ENCODE measurements around the gene TTC21A.

The TTC21A gene

DNA sequence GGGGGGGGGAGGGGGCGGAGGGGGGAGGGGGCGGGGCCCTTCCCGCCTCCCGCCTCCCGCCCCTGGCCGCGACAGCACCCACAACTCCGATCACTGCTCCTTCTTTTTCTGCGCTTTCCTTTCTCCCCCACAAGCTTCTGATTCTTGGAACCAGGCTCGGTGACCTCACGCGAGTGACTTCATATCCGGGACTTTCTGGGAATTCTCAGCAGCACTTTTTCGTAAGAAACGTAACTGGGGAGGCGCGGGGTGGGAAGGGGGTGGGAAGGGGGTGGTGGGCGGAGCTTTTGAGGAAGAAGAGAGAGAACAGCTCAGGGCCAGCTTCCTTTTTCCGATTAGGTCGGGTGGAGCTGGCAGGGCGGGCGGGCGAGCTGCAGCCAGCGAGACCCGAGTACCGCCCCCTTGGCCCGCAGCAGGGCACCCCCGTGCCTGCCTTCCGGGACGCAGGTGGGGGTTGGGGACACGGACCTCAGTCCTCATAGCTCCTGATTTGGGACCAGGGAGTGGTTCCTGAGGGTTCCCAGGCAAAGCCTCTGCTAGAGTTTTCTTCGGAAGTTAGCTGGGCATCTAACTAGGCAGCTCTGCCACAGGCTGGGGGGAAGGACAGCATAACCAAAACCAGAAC, 70.3 kb downstream of the TTC21A start:
- peak; percentile 45 for DNase-seq (ENCODE audit: low read depth)

DNA sequence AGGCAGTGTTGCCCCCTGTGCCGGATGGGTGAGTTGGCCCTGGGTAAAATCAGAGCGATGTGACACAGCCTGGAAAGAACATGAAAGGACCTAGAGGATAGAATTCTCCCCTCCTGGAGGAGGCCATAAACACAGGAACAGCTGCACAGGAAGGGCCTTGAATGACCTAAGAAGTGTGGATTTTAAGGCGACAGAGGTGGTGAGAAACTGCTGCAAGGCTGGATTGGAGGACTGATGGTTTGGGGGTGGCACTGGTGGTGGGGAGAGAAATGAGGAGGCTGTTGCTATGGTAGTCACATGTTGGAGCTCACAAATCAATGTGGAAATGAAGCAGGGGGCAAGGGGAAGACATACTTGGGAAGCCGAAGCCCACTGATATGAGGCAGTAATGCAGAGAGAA, 71.1 kb downstream of the TTC21A start:
- DNase-seq (ENCODE audit: low read depth) = no peak

GRCh38 chr3:39180183-39180545, 72.7 kb downstream of the TTC21A start:
- no peak for DNase-seq (ENCODE audit: low read depth)

DNA sequence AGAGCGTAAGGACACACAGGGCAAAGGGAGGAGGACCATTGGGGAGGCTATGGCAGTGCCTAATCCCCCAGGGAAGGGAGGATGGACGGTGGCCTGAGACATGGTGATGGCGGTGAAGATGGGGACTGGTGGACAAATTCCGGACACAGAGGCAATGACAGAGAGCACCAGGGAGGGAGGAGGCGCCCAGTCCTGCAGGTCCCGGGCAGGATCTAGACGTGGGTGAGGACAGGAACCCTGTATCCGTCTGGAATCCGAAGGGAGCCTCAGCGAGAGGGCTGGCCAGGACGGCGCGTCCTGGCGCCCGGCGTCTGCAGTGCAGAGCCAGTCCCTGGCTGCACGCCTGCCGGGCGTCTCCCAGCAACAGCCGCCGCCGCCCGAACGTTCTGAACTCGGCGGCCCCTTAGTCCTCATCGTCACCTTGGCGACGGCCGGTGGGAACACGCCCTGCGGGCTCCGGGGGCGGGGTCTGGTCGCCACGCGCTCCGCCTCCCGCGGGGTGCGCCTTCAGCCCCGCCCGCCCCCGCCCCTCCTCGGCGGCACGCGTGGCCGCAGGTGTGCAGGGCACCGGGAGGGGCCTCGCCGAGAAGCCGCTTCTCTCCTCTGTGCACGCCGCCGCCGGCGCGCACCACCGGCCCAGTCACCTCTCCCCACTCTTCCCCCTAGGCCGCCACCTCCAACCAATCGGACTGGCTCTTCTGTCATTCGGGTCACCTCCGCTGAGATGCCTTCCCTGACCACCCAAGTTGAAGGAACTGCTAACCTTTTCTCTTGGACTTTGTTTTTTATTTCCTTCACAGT, 73.3 kb downstream of the TTC21A start:
- peak; percentile 80 for DNase-seq (ENCODE audit: low read depth)

GRCh38 chr3:39181408-39182335, 74.2 kb downstream of the TTC21A start:
- DNase-seq (ENCODE audit: low read depth) = no peak

- no peak for DNase-seq (ENCODE audit: low read depth)
Observed at GRCh38 chr3:39183211-39184080, 76.0 kb downstream of the TTC21A start.

DNA sequence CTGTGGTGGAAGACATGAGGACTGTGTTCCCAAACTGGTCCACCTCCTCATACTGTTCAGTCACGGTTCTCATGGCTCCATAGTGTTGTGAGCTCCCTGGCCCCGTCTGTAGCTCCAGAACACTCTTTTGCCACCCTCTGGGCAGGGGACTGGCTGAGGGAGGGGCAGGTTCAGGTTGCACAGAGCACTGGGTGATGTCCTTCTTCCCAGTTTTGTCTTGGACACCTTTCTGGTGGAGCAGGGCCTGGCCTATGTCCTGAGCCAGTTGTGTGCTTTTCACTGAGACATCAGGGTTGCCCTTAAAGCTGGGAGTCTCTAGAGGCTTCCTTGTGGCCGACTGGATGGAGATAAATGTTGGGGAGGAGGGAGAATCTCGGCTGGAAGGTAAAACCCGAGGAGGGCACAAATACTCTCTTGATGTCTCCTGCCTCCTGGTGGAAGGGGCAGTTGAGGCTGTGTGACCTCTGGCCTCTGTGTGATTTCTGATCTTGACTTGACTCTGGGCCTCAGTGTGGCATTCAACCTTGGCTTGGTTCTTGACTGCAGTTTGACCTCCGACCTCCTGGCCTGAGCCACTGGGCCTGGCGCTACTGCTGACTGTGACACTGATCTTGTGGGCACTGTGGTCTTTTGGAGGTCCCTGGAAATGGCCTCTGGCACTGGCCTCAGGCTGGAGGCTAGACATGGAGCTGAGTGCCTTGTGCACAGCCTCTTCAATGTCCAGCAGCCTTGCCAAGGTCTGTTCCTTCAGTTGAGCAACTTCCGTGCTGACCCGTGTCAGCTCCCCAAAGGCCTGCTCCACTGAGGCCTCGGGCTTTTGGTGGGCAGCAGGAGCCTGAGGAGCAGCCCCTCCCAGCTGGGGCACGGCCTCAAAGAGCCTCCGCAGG, 76.8 kb downstream of the TTC21A start:
- DNase-seq (ENCODE audit: low read depth) = no peak

DNA sequence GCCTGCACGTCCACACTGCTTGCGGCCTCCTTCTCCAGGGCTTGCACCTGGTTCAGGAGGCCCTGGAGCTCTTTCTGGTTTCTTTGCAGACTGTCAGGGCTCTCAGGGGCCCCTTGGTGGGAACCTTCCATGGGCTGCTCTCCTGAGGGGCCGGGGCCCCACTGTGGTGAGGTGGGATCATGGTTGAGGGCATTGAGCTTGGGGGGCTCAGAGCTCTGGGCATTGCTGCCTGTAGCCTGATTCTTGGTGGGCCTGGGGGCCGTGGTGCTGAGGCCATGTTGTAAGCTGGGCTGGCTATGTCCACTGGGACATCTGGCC, 77.4 kb downstream of the TTC21A start:
- no peak for DNase-seq (ENCODE audit: low read depth)

DNA sequence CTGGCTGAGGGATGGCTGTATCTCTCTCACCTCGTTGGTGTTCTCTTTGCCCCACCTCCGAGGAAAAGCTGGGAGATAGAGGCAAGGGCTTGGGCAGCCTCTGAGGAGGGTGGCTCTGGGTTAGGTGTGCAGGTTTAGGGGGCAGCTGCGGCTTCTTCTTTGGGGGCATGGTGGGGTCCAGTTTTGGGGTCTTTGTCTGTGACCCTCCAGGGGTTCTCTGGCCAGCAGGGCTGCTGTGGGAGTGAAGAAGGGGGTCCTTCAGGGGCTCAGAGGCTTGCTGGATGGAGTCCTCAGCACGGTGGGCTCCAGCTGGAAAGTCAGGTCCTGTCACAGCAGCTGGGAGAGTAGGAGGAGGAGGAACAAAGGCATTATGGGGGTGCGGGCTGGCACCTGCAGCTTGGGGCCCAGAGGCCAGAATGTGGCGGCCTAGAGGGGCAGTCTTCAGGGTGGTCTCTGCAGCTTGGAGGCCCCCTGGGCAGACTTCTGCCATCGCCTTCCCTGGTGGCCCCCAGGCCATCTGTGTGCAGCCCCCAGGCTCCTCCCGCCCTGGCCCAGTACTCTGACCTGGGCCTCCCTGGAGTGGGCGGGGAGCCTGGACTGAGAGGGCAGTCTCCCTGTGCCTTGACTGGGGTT, 78.0 kb downstream of the TTC21A start:
- no peak for DNase-seq (ENCODE audit: low read depth)

DNA sequence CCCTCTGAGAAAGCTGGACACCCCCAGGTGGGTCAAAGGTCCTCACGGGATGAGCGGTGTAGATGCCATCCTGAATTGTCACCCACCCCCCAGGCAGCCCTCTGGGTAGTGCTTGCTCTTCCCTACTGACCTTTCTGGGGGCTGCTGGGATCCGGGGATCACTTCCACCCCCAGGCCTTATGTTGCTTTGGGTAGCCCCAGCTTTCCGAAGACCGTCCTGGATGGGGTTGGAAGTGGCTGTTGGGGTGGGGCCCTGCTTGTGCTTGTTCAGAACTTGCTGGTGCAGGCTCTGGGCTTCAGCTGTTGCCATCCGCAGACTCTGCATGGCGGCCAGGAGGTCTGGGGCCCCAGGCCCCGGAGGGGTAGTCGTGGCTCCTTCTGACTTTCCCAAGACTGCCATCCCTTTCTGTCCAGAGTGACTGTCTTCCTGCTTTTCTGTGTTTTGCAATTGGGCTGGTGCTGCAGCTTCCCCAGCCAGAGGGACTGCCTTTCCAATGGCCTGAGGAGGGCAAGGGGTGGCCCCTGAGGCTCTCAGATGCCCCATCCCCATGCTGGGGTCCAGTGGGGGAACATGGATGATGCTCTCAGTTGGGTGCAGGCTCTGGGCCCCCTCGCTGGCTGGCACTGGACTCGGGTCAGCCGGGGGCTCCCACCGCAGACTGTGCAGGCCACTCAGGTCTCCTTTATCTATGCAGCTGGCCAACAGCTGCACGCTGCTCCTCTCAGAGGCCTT, 78.6 kb downstream of the TTC21A start:
- DNase-seq (ENCODE audit: low read depth) = no peak

GRCh38 chr3:39186692-39187151, 79.2 kb downstream of the TTC21A start:
- DNase-seq (ENCODE audit: low read depth) = no peak

- no peak for DNase-seq (ENCODE audit: low read depth)
Observed at GRCh38 chr3:39187372-39188155, 80.1 kb downstream of the TTC21A start.
